Activated CD4-positive, alpha-beta T cell treated with anti-CD3 and anti-CD28 coated beads, Interleukin-2, Interleukin-6, amounts not matched to agents 100 ng/mL and 50 ng/mL, durations not matched to agents 16 hours and 8 hours (primary cell): ENCODE results near the gene MUC4.
A peak's percentile ranks its signal among the peaks of the same experiment; 100 is the strongest.
"Not testable (repeated sequence)": the region's sequence is repeated elsewhere in the genome, so short reads cannot be mapped to it uniquely, and the experiment has no call there.

ENCODE experiments used
- DNase-seq: peaks from one replicate; pipeline ENCODE4 v3.0.0-alpha.2; 2020

The MUC4 gene

DNA sequence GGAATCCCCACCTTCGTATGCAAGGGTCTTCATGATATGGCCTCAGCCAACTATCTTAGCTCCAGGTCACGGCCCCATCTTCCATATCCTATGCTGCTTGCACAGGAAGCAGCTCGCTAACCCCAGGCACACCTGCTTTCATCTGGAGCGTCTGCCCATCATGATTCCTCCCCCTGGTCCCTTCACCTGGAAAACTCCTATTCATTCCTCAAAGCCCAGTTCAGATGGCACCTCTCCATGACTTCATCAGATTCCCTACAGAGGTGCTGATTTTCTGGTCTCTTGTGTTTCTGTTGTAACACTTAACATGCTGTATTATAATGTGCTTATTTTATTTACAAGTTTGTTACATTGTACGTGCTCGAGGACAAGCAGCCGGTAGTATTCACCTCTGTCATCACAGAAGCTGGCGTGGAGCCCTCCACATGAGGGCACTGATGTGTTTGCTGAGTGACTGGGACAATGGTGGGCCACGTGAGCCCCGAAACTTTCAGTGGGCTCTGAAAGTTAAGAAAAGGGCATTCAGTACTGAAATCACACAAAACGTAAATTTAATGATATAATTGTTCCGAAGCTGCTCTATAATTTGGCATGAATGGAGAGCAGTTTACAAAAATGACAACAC lies 74.8 kb downstream of the MUC4 start:
- no peak for DNase-seq

DNA sequence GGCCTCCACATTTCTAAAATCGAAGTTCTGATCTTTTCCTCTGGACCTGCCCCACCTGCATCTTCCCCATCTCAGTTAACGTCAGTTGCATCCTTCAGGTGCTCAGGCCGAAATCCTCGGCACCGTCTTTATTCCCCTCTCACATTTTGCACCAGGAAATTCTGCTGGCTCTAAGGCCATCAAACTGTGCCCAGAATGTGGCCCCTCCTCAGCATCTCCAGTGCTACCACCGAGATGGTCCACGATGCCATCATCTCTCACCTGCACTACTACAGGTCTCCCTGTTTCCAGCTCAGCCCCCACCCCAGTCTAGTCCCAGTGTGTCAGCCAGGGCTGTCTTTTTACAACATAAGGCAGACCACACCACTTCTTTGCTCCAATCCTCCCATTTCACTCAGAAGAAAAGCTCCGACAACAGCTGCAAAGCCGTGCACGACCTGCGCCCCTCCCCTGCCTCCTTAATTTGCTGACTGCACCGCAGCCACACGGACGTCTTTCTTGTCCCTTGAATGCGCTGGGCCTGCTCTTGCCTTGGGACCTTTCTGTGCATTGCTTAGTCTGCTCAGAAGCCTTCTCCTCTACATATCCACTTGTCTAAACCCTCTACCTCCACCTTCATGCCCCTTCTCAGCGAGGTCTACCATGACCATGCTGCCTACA lies 76.6 kb downstream of the MUC4 start:
- no peak for DNase-seq

DNA sequence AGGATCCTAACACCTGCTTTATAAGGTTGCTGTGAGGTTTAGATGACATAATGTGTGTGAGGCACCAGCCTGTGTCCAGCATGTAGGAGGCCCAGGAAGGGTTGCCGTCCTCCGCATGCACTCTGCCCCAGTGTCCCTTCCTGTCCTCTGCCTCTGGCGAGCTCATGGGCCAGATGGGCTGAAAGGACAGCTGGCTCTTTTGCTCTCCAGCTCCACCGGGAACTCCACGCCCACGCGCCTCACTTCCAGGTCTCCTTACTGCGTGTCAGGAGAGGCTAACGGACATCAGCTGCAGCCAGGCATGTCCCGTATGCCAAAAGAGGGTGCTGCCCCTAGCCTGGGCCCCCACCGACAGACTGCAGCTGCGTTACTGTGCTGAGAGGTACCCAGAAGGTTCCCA lies 78.8 kb downstream of the MUC4 start:
- DNase-seq, result no peak

DNA sequence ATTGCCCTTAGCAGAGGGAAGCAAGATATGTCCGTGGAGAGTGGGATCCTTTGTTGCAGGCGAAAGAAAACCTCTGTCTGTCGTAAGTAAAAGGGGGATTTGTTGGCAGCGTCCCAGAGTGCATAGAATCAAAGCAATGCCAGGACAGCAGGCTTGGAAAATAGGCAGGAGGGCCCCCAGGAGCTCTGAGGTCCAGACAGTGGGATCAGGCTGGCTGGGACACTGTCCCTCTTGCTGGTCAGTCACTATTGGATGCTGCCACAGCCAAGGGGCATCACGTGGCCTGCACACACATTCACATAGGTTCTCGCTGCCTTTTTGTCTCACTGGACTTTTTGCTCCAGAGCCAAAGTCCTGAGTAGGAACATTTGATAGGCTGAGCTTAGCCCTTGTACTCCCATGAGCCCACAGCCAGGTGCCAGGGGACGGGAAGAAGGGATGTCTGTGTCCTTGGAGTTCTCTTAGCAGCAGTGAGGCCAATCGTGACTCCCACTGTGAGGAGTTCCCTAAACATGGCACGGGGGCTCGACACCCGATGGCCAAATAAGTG lies 80.3 kb downstream of the MUC4 start:
- DNase-seq, result no peak

DNA sequence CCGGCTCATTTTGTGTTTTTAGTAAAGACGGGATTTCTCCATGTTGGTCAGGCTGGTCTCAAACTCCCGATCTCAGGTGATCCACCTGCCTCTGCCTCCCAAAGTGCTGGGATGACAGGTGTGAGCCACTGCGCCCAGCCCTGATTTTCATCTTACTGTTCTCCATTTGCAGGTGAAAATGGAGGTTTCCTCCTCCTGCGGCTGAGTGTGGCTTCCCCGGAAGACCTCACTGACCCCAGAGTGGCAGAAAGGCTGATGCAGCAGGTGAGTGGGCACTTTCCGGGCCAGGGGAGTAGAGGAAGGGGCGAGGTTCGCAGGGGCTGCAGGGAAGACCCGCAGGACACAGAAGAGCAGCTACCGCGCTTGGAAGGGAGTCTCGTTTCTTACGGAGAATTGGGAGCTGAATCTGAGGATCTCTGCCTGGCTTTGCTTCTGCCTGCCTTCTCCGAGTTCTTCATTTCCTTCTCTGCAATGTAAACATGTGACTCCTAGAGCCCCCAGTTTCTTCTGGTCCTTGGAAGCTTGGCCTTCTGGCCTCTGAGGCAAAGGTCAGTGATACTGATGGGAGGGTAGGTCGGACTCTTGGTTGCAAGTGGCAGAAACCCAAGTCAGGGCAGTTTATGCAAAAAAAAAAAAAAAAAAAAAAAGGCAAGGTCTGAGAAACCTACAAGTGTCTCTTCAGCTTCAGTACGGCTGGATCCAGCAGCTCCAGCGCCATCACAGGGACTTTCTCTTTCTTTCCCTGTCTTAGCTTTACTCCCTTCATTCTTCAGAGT lies 82.1 kb downstream of the MUC4 start:
- DNase-seq, result no peak

GRCh38 chr3:195728789-195729188 lies 82.9 kb downstream of the MUC4 start:
- not testable (repeated sequence) for DNase-seq

GRCh38 chr3:195727606-195728195 lies 84.0 kb downstream of the MUC4 start:
- no peak for DNase-seq

DNA sequence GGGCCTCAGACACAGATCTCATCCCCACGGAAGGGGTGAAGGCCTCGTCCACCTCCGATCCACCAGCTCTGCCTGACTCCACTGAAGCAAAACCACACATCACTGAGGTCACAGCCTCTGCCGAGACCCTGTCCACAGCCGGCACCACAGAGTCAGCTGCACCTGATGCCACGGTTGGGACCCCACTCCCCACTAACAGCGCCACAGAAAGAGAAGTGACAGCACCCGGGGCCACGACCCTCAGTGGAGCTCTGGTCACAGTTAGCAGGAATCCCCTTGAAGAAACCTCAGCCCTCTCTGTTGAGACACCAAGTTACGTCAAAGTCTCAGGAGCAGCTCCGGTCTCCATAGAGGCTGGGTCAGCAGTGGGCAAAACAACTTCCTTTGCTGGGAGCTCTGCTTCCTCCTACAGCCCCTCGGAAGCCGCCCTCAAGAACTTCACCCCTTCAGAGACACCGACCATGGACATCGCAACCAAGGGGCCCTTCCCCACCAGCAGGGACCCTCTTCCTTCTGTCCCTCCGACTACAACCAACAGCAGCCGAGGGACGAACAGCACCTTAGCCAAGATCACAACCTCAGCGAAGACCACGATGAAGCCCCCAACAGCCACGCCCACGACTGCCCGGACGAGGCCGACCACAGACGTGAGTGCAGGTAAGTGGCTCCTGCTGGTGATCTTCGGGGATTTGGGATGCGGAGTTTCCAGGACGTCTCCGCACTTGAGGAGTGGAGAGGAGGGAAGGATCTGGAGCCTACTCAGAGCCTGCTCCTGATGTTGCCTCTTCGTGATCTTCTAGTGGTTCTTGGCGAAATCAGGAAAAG lies 85.6 kb downstream of the MUC4 start:
- DNase-seq, result not testable (repeated sequence)

DNA sequence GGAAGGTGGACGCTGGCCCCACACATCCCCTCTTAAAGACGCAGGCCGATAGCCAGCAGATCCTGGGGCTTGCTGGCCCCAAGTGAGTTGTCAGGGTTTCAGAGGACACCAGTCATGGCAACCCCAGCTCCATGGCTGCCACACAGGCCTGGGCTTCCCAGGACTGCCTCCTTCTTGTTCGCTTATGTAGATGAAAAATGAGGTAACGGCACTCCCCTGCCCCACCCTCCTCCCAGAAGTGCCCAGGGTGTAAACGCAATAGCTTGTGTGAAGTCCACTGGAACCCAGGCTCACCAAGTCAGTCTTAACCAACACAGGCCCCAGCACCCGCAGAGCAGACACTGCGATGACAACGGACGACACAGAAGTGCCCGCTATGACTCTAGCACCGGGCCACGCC lies 87.4 kb downstream of the MUC4 start:
- not testable (repeated sequence) for DNase-seq

DNA sequence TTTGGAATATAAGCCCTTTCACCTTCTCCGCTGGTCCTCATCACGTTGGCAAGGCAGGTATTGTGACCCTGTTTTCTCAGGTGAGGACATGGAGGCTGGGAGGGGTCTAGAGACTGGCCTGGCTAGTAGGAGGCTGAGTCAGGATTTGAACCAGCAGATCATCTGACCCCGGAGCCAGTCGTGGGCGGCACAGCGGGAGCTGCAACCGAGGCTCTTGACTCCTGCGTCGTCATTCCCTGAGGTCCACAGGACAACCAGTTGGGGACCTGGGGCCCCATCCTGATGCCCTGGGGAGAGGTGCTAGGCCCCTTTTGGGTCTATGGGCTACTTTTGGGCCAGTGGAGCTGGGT lies 88.8 kb downstream of the MUC4 start:
- not testable (repeated sequence) for DNase-seq

DNA sequence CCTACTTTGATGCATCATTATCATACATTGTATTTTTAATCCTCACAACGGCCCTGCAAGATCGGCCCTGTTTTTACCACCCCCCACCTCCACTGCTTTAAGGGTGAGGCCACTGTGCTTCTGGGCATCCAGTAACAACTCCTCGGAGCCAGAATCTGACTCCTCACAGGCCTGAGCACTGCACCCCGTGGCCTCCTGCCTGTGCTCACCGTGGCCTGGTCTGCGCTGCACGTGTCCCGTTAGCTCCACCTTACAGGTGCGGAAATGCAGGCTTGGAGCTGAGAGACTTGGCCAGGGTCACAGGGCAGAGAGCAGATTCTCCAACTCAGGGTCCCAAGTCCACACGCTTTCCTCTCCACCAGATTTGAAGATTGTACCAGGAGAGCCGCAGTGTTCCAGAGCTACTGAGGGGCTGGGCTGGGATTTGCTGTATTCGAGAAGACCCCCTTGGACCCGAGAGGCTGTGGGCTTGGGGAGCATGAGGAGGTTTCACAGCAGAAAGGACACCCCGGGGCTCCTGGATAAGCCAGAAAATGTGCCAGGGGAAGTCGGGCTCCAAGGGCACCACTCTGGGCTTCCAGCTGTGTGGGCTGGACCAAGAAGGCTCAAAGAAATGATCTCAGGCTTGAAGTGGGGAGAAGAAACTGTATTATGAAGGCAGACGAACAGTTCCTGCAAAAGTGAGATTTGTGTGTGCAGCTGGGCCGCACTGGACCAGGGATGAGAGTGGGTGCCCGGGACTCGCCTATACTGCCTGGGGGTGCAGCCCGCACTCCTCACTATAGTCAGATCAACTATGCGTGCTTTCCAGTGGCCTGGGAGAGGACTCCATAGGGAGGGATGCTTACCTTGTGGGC lies 89.4 kb downstream of the MUC4 start:
- DNase-seq, result not testable (repeated sequence)

GRCh38 chr3:195720831-195721506 lies 90.8 kb downstream of the MUC4 start, which contains the start of gene MUC20:
Gene MUC20, plus strand, starts transcription at chr3:195720978. Its CDS starts 30 bp downstream, at chr3:195721008.
- not testable (repeated sequence) for DNase-seq

DNA sequence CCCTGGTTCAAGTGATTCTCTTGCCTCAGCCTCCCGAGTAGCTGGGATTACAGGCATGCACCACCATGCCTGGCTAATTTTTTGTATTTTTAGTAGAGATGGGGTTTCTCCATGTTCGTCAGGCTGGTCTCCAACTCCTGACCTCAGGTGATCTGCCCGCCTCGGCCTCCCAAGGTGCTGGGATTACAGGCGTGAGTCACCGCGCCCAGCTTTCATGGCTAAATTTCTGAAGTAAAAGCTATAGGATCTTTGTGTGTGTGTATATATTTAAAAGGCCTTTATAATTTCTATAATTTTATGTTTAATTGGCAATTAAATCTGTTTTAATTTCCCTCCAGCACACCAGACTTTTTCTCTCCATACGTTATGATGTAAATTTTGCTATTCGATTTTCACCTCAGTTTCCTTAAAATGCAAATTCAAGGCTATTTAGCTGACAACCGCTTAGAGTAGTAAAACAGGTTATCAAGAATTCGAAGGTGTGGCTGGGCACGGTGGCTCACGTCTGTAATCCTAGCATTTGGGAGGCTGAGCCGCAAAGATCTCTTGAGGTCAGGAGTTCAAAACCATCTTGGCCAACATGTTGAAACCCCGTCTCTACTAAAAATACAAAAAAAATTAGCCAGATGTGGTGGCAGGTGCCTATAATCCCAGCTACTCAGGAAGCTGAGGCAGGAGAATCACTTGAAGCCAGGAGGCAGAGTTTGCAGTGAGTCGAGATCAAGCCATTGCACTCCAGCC lies 92.0 kb downstream of the MUC4 start:
- DNase-seq, result not testable (repeated sequence)

- no peak for DNase-seq
These were observed 93.2 kb downstream of the MUC4 start for GRCh38 chr3:195718477-195718984.

GRCh38 chr3:195717852-195718476 lies 93.8 kb downstream of the MUC4 start:
- no peak for DNase-seq

DNA sequence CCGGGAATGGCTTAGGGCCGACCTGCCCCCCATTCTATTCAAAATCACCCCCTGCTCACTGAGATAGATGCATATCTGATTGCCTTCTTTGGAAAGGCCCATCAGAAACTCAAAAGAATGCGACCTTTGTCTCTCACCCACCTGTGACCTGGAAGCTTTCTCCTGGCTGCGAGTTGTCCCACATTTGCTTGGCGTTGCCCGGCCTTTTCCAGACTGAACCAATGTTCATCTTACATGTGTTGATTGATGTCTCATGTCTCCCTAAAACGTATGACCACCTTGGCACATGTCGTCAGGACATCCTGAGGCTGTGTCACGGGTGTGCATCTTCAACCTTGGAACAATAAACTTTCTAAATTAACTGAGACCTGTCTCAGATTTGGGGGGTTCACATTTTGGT lies 94.3 kb downstream of the MUC4 start:
- no peak for DNase-seq

GRCh38 chr3:195715583-195716266 lies 96.0 kb downstream of the MUC4 start:
- peak; percentile 57 for DNase-seq

GRCh38 chr3:195715134-195715533 lies 96.6 kb downstream of the MUC4 start:
- DNase-seq, result no peak
